ENCODE data around the gene SLF2. TPM values are rescaled to one million over a fixed set of nuclear protein-coding genes. Genes with fewer than 3 reads are reported as not detected.
A peak's percentile ranks its signal among the peaks of the same experiment; 100 is the strongest.

SLF2 gene, protein sequence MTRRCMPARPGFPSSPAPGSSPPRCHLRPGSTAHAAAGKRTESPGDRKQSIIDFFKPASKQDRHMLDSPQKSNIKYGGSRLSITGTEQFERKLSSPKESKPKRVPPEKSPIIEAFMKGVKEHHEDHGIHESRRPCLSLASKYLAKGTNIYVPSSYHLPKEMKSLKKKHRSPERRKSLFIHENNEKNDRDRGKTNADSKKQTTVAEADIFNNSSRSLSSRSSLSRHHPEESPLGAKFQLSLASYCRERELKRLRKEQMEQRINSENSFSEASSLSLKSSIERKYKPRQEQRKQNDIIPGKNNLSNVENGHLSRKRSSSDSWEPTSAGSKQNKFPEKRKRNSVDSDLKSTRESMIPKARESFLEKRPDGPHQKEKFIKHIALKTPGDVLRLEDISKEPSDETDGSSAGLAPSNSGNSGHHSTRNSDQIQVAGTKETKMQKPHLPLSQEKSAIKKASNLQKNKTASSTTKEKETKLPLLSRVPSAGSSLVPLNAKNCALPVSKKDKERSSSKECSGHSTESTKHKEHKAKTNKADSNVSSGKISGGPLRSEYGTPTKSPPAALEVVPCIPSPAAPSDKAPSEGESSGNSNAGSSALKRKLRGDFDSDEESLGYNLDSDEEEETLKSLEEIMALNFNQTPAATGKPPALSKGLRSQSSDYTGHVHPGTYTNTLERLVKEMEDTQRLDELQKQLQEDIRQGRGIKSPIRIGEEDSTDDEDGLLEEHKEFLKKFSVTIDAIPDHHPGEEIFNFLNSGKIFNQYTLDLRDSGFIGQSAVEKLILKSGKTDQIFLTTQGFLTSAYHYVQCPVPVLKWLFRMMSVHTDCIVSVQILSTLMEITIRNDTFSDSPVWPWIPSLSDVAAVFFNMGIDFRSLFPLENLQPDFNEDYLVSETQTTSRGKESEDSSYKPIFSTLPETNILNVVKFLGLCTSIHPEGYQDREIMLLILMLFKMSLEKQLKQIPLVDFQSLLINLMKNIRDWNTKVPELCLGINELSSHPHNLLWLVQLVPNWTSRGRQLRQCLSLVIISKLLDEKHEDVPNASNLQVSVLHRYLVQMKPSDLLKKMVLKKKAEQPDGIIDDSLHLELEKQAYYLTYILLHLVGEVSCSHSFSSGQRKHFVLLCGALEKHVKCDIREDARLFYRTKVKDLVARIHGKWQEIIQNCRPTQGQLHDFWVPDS
- total RNA-seq (2014; rRNA removed; shearing (Covaris generic)) = 31.4 and 50.1 TPM in 2 replicates

DNA sequence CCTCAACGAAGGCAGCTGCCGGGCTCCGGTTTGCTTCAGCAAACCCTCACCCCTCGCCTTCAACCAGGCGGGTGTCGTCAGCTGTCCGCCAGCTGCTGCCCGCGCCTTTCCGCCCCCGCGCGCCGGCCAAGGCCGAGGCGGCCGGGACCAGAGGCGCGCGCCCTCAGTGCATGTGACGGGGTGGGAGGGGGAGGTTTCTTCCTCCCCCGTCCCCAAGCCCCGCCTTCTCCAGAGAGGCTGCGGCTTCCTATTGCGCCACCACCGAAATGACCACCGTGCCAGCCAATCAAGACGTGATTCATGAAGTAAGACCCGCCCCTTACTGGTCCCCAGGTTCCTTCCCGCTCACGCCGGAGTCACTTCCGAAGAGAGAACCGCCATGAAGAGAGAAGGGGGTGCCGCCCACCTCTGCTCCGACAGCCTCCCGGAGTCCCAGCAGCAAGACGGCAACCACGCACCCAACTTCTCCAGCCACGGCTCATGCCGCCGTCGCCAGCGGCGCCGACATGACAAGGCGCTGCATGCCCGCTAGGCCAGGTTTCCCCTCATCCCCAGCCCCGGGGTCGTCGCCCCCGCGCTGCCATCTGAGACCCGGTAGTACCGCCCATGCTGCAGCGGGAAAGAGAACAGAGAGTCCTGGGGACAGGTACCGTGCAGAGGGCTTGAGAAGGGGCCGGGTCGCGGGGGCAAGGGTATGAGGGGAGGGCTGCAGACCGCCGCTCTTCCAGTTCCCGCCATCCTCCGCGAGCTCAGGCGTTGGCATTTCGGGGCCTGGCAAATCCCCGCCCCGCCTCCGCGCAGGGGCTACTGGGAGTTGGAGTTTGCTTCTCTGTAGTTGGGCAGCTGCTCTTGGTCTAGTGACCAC lies at the start of gene SLF2:
TSS of gene SLF2 (plus strand) at position 359 of the 865 bp plus-strand sequence. CDS start at position 507, 148 bp downstream.
- peaks cover 44% of the 10 kb centered on the region for H3K36me3 ChIP-seq
- peak within 1 kb of the TSS; percentile 75 for H3K27ac ChIP-seq
- H3K27me3 ChIP-seq (replicated peaks) = no peaks in the 10 kb centered on the region
- peaks cover 50% of the 10 kb centered on the region for H3K4me1 ChIP-seq (replicated peaks)
- H3K9me3 ChIP-seq (replicated peaks) = no peaks in the 10 kb centered on the region
- peak; percentile 98 for DNase-seq (ENCODE audit: low read depth in 1 of 2, low spot score in 2 of 2)
- peak within 1 kb of the TSS; percentile 89 for H3K4me3 ChIP-seq

GRCh38 chr10:100863433-100863832 lies 49.3 kb upstream of the SLF2 start:
- no peak overlapping the region for H3K27ac ChIP-seq
- H3K4me3 ChIP-seq = no peak overlapping the region
- no peaks in the 10 kb centered on the region for H3K4me1 ChIP-seq (replicated peaks)
- no peaks in the 10 kb centered on the region for H3K36me3 ChIP-seq
- no peak for DNase-seq (ENCODE audit: low read depth in 1 of 2, low spot score in 2 of 2)
- no peaks in the 10 kb centered on the region for H3K9me3 ChIP-seq (replicated peaks)
- peaks cover 63% of the 10 kb centered on the region for H3K27me3 ChIP-seq (replicated peaks)

GRCh38 chr10:100864036-100864885 lies 48.5 kb upstream of the SLF2 start:
- H3K4me1 ChIP-seq (replicated peaks) = no peaks in the 10 kb centered on the region
- peaks cover 55% of the 10 kb centered on the region for H3K27me3 ChIP-seq (replicated peaks)

GRCh38 chr10:100864978-100865377 lies 47.8 kb upstream of the SLF2 start:
- H3K9me3 ChIP-seq (replicated peaks) = no peaks in the 10 kb centered on the region
- H3K36me3 ChIP-seq = no peaks in the 10 kb centered on the region
- H3K27me3 ChIP-seq (replicated peaks) = peaks cover 48% of the 10 kb centered on the region
- no peak overlapping the region for H3K4me3 ChIP-seq
- no peak overlapping the region for H3K27ac ChIP-seq
- DNase-seq (ENCODE audit: low read depth in 1 of 2, low spot score in 2 of 2) = no peak
- no peaks in the 10 kb centered on the region for H3K4me1 ChIP-seq (replicated peaks)

More at GRCh38 chr10:100864036-100864885, 48.5 kb upstream of the SLF2 start:
- DNase-seq (ENCODE audit: low read depth in 1 of 2, low spot score in 2 of 2) = no peak
- Histone ChIP-seq H3K4me3 (no peak overlapping the region), H3K9me3 (replicated peaks) (no peaks in the 10 kb centered on the region), H3K36me3 (no peaks in the 10 kb centered on the region), H3K27ac (no peak overlapping the region)

- Histone ChIP-seq H3K27me3 (replicated peaks) (peaks cover 45% of the 10 kb centered on the region), H3K4me1 (replicated peaks) (no peaks in the 10 kb centered on the region), H3K9me3 (replicated peaks) (no peaks in the 10 kb centered on the region), H3K36me3 (no peaks in the 10 kb centered on the region), H3K27ac (no peak overlapping the region), H3K4me3 (no peak overlapping the region)
- no peak for DNase-seq (ENCODE audit: low read depth in 1 of 2, low spot score in 2 of 2)
Observed at GRCh38 chr10:100866010-100866409, 46.8 kb upstream of the SLF2 start.

DNA sequence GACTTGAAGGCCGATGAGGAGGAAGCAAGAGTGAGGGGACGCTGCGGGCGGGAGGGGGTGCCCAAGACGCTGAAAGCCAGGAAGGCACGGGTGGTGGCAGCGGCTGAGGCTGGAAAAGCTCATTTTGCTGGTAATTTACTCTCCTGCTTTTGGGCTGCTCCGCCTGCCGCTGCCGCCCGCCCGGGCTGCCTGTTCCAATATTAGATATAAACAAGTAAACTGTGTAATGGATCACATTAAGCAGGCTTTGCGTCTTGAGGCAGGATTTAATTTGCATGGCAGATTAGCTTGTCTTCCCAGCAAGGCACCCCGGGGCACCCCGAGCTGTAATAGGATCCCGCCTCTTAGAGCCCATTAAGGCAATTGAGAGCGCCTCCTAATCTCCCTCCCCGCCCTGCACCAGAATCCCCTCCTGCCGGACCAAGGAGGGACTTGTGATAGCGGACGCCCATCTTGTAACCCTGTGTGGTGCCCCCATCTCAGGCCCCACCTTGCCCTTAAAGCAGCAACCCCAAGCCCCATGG lies 46.1 kb upstream of the SLF2 start:
- H3K27me3 ChIP-seq (replicated peaks) = peaks cover 41% of the 10 kb centered on the region
- no peak overlapping the region for H3K27ac ChIP-seq

GRCh38 chr10:100867261-100867963 lies 45.4 kb upstream of the SLF2 start:
- H3K4me3 ChIP-seq = no peak overlapping the region
- H3K4me1 ChIP-seq (replicated peaks) = peaks cover 6% of the 10 kb centered on the region
- H3K27ac ChIP-seq = no peak overlapping the region
- H3K9me3 ChIP-seq (replicated peaks) = no peaks in the 10 kb centered on the region
- H3K27me3 ChIP-seq (replicated peaks) = peaks cover 36% of the 10 kb centered on the region
- no peaks in the 10 kb centered on the region for H3K36me3 ChIP-seq
- DNase-seq (ENCODE audit: low read depth in 1 of 2, low spot score in 2 of 2) = no peak

More for the DNA sequence above, 46.1 kb upstream of the SLF2 start:
- H3K9me3 ChIP-seq (replicated peaks) = no peaks in the 10 kb centered on the region
- no peaks in the 10 kb centered on the region for H3K4me1 ChIP-seq (replicated peaks)
- no peak for DNase-seq (ENCODE audit: low read depth in 1 of 2, low spot score in 2 of 2)
- no peak overlapping the region for H3K4me3 ChIP-seq
- H3K36me3 ChIP-seq = no peaks in the 10 kb centered on the region

DNA sequence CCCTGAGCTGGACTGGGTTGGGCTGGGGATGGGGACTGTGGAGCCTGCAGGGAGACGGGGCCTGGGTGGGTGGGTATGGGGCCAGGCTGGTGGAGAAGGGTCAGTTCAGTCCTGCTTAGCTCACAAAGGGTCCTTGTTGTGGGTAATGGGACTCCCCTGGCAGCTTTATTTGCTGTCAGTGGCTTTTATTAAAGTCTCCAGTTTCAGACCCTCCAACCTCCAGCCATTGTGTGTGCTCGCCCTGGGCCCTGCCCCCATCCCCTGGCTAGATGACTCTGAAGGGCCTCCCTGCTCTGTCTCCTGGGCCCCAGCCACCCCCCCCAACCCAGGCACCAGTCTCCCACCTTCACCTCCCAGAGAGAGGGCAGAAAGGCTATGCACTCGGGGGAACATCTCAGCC lies 44.4 kb upstream of the SLF2 start:
- Histone ChIP-seq H3K27ac (no peak overlapping the region), H3K4me1 (replicated peaks) (peaks cover 12% of the 10 kb centered on the region), H3K4me3 (no peak overlapping the region), H3K36me3 (no peaks in the 10 kb centered on the region), H3K27me3 (replicated peaks) (peaks cover 28% of the 10 kb centered on the region), H3K9me3 (replicated peaks) (no peaks in the 10 kb centered on the region)
- no peak for DNase-seq (ENCODE audit: low read depth in 1 of 2, low spot score in 2 of 2)

DNA sequence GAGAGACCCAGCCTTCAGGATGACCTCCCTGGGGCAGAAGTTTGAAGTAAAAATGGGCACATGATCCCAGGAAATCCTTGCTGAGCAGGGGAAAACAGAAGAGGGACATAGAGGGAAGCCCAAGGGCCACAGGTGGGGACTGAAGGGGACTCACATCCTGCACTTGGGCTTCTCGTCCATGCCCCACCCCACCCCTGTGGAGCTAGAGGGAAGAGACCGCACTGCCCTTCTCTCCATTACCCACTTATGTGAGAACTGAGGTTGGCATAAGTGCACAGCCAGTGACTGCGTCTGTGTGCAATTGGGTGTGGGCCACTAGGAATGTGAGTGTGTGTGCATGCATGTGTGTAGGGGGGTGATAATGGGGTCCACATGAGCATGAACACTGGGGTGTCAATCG lies 43.4 kb upstream of the SLF2 start:
- Histone ChIP-seq H3K4me1 (replicated peaks) (peaks cover 12% of the 10 kb centered on the region), H3K27ac (no peak overlapping the region), H3K27me3 (replicated peaks) (peaks cover 23% of the 10 kb centered on the region), H3K9me3 (replicated peaks) (no peaks in the 10 kb centered on the region), H3K4me3 (no peak overlapping the region), H3K36me3 (no peaks in the 10 kb centered on the region)
- no peak for DNase-seq (ENCODE audit: low read depth in 1 of 2, low spot score in 2 of 2)

- Histone ChIP-seq H3K27ac (no peak overlapping the region), H3K4me3 (no peak overlapping the region), H3K4me1 (replicated peaks) (peaks cover 12% of the 10 kb centered on the region), H3K27me3 (replicated peaks) (0 out of 2 replicates have a peak, but pooled peaks cover 3% of the 10 kb centered on the region), H3K36me3 (no peaks in the 10 kb centered on the region), H3K9me3 (replicated peaks) (no peaks in the 10 kb centered on the region)
- peak; percentile 34 to 59 for DNase-seq (ENCODE audit: low read depth in 1 of 2, low spot score in 2 of 2)
Observed at GRCh38 chr10:100872034-100872791, 40.5 kb upstream of the SLF2 start.
